BLaER1 treated with 17β-estradiol and CSF1 and Interleukin-3, amounts not matched to agents 10 nM and 100 nM (cell line): ENCODE data around the gene CUZD1.
"Not testable (repeated sequence)": the region's sequence is repeated elsewhere in the genome, so short reads cannot be mapped to it uniquely, and the experiment has no call there.

Source experiments
- H3K27ac ChIP-seq, 11 experiments: shearing (Covaris generic); formaldehyde crosslinking; 2 replicates each; pipeline ENCODE4 v1.8.1; 2022
- H3K27me3 ChIP-seq, 11 experiments: shearing (Covaris generic); formaldehyde crosslinking; 2 replicates each; pipeline ENCODE4 v1.8.1; 2022
- H3K36me3 ChIP-seq, 11 experiments: shearing (Covaris generic); formaldehyde crosslinking; 2 replicates each; pipeline ENCODE4 v1.8.1; 2022
- H3K4me1 ChIP-seq, 10 experiments: shearing (Covaris generic); formaldehyde crosslinking; 2 replicates each; pipeline ENCODE4 v1.8.1; 2022
- H3K4me2 ChIP-seq, 11 experiments: shearing (Covaris generic); formaldehyde crosslinking; 2 replicates each; pipeline ENCODE4 v1.8.1; 2022
- H3K4me3 ChIP-seq, 10 experiments: shearing (Covaris generic); formaldehyde crosslinking; 2 replicates each; pipeline ENCODE4 v1.8.1; 2022
- H3K9ac ChIP-seq, 11 experiments: shearing (Covaris generic); formaldehyde crosslinking; 2 replicates each; pipeline ENCODE4 v1.8.1; 2022
- H3K9me3 ChIP-seq, 11 experiments: shearing (Covaris generic); formaldehyde crosslinking; replicated peaks in 1 of 11; 2 replicates each; pipeline ENCODE4 v1.8.1; 2022
- H4K20me1 ChIP-seq, 11 experiments: shearing (Covaris generic); formaldehyde crosslinking; 2 replicates each; pipeline ENCODE4 v1.8.1; 2022
- Cebpa-rat ChIP-seq, 11 experiments: shearing (Covaris generic); IDR thresholded peaks; 2 replicates each; pipeline ENCODE4 v1.8.1; 2022

CUZD1 gene

DNA sequence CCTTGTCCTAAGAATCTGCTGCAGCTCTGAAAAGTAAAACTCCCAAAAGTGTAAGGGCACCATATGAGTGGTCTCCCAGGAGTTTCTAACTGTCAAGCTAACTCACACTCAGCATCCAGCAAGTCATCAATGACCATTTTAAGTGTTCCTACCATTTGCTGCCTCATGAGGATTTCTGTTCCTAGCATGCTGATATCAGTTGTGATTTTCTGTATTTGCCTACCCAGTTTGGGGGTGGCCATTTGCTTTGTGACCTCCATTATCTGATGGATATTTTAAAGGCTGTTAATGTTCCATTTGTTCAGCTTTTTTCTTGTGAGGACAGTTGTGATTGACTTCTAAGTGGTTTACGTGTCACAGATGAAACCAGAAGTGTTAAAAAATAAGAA is 30.8 kb upstream of the CUZD1 start:
- Histone ChIP-seq H4K20me1 (no peaks in the 10 kb centered on the region), H3K9me3 (peaks cover 10 to 21% (median 14%) of the 10 kb centered on the region in 11 experiments; a peak in 21 of 22 replicates), H3K4me1 (no peaks in the 10 kb centered on the region), H3K36me3 (no peaks in the 10 kb centered on the region), H3K4me2 (no peak overlapping the region), H3K9ac (no peak overlapping the region), H3K27me3 (no peaks in the 10 kb centered on the region), H3K27ac (no peak overlapping the region), H3K4me3 (no peak overlapping the region)
- TF ChIP-seq Cebpa-rat (IDR thresholded peaks at IDR 0.05) = no peak

DNA sequence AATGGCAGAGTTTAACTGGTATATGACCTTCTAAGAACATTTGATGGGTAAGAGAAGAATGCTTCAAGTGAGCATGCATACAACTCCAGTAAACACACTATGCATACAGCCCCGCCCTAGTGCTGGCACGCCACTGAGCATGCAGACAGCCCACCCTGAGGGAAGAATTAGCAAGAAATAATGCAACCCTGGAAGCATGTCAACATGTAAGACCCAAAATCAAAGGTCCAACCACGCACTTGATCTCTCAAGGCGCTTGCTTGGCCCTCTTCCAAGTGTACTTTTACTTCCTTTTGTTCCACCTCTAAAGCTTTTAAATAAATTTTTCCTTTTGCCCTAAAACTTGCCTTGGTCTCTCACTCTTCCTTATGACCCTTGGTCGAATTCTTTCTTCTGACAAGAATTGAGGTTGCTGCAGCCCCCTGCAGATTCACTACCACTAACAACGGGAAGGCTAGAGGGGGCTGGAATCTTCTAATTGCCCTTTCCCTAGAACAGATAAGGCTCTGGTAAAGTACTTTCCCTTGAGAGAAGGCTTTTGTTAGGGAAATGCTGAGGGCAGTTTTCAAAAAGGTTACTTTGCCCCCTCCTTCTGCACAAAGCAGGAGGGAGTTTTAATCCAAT is 30.3 kb upstream of the CUZD1 start:
- H3K27ac ChIP-seq = no peak overlapping the region
- H3K27me3 ChIP-seq = no peaks in the 10 kb centered on the region
- no peaks in the 10 kb centered on the region for H4K20me1 ChIP-seq
- no peaks in the 10 kb centered on the region for H3K4me1 ChIP-seq
- H3K9me3 ChIP-seq = peaks cover 10 to 21% (median 14%) of the 10 kb centered on the region in 11 experiments; a peak in 21 of 22 replicates
- TF ChIP-seq Cebpa-rat (IDR thresholded peaks at IDR 0.05) = no peak
- H3K4me2 ChIP-seq = no peak overlapping the region
- H3K4me3 ChIP-seq = no peak overlapping the region
- no peaks in the 10 kb centered on the region for H3K36me3 ChIP-seq
- H3K9ac ChIP-seq = no peak overlapping the region

DNA sequence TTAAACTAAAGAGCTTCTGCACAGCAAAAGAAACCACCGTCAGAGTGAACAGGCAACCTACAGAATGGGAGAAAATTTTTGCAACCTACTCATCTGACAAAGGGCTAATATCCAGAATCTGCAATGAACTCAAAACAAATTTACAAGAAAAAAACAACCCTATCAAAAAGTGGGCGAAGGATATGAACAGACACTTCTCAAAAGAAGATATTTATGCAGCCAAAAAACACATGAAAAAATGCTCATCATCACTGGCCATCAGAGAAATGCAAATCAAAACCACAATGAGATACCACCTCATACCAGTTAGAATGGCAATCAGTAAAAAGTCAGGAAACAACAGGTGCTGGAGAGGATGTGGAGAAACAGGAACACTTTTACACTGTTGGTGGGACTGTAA is 26.3 kb upstream of the CUZD1 start:
- H3K4me3 ChIP-seq, H3K27me3 ChIP-seq, H3K9ac ChIP-seq, H3K36me3 ChIP-seq, H4K20me1 ChIP-seq, H3K4me1 ChIP-seq, H3K4me2 ChIP-seq, H3K27ac ChIP-seq: not testable (repeated sequence)
- H3K9me3 ChIP-seq = peaks cover 6 to 13% (median 12%) of the 10 kb centered on the region in 11 experiments

DNA sequence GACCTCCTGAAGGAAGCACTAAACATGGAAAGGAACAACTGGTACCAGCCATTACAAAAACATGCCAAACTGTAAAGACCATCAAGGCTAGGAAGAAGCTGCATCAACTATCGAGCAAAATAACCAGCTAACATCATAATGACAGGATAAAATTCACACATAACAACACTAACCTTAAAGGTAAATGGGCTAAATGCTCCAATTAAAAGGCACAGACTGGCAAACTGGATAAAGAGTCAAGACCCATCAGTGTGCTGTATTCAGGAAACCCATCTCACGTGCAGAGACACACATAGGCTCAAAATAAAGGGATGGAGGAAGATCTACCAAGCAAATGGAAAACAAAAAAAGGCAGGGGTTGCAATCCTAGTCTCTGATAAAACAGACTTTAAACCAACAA is 23.1 kb upstream of the CUZD1 start:
- H3K27me3 ChIP-seq, H3K36me3 ChIP-seq, H3K27ac ChIP-seq, H3K4me1 ChIP-seq, H3K4me2 ChIP-seq, H3K9ac ChIP-seq, H4K20me1 ChIP-seq, H3K4me3 ChIP-seq: not testable (repeated sequence)
- H3K9me3 ChIP-seq = peaks cover 15 to 28% (median 24%) of the 10 kb centered on the region in 11 experiments

DNA sequence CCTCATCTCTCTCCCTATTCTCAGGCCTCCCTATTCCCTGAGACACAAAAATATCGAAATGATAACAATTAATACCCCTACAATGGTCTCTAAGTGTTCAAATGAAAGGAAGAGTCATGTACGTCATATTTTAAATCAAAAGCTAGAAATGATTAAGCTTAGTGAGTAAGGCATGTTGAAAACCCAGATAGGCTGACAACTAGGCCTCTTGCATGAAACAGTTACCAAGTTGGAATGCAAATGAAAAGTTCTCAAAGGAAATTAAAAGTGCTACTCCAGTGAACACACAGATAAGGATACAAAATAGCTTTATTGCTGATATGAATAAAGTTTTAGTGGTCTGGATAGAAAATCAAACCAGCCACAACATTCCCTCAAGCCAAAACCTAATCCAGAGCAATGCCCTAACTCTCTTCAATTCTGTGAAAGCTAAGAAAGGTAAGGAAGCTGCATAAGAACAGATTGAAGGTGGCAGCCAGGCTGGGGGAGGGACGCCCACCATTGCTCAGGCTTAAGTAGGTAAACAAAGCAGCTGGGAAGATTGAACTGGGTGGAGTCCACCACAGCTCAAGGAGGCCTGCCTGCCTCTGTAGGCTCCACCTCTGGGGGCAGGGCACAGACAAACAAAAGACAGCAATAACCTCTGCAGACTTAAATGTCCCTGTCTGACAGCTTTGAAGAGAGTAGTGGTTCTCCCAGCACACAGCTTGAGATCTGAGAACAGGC is 21.3 kb upstream of the CUZD1 start:
- H3K36me3 ChIP-seq, H3K27me3 ChIP-seq, H3K27ac ChIP-seq, H3K9ac ChIP-seq, H4K20me1 ChIP-seq, H3K4me1 ChIP-seq, H3K4me3 ChIP-seq, H3K4me2 ChIP-seq: not testable (repeated sequence)
- peaks cover 15 to 28% (median 24%) of the 10 kb centered on the region in 11 experiments for H3K9me3 ChIP-seq

DNA sequence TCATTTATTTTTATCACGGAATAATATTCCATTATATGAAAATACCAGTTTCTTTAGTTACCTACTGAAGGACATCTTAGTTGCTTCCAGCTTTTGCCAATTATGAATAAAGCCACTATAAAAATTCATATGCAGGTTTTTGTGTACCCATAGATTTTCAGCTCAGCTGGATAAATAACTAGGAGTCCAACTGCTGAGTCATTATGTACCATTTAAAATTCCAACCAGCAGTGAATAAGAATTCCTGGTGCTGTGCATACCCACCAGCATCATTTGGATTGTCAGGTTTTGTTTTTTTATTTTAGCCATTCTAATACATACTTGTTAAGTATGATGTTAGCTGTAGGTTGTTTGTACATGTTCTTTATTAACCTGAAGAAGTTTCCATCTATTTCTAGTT is 19.2 kb upstream of the CUZD1 start:
- Histone ChIP-seq H3K27ac (no peak overlapping the region), H3K4me1 (peaks cover 0 to 22% (median 12%) of the 10 kb centered on the region in 10 experiments; a peak in 15 of 20 replicates), H3K27me3 (no peaks in the 10 kb centered on the region), H3K36me3 (no peaks in the 10 kb centered on the region), H3K9ac (no peak overlapping the region), H4K20me1 (no peaks in the 10 kb centered on the region), H3K9me3 (peaks cover 15 to 28% (median 24%) of the 10 kb centered on the region in 11 experiments), H3K4me2 (no peak overlapping the region), H3K4me3 (no peak overlapping the region)
- TF ChIP-seq Cebpa-rat (IDR thresholded peaks at IDR 0.05) = no peak

DNA sequence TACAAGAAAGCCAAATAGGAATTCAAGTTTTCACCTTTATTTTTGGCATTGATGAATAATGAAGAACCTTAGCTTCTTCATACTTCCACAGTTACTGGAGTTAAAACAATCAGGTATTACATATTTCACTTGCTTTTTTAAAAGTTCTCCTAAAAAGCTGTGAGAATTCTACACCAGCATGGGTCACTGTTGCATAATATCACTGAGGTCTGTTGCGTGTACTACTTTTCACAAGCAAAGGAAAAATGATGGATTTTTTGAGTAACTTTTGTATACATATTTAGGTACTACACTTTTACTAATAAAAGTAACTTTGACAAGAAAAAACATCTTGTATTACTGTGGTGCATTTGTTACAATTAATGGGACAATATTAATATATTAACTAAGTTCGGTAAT is 18.5 kb upstream of the CUZD1 start:
- Histone ChIP-seq H3K4me1 (peaks cover 0 to 29% (median 19%) of the 10 kb centered on the region in 10 experiments; a peak in 16 of 20 replicates), H3K27me3 (no peaks in the 10 kb centered on the region), H3K27ac (no peak overlapping the region), H3K36me3 (no peaks in the 10 kb centered on the region), H3K4me2 (no peak overlapping the region), H3K9ac (no peak overlapping the region), H3K9me3 (peaks cover 15 to 28% (median 24%) of the 10 kb centered on the region in 11 experiments), H3K4me3 (no peak overlapping the region), H4K20me1 (no peaks in the 10 kb centered on the region)
- TF ChIP-seq Cebpa-rat (IDR thresholded peaks at IDR 0.05) = no peak

DNA sequence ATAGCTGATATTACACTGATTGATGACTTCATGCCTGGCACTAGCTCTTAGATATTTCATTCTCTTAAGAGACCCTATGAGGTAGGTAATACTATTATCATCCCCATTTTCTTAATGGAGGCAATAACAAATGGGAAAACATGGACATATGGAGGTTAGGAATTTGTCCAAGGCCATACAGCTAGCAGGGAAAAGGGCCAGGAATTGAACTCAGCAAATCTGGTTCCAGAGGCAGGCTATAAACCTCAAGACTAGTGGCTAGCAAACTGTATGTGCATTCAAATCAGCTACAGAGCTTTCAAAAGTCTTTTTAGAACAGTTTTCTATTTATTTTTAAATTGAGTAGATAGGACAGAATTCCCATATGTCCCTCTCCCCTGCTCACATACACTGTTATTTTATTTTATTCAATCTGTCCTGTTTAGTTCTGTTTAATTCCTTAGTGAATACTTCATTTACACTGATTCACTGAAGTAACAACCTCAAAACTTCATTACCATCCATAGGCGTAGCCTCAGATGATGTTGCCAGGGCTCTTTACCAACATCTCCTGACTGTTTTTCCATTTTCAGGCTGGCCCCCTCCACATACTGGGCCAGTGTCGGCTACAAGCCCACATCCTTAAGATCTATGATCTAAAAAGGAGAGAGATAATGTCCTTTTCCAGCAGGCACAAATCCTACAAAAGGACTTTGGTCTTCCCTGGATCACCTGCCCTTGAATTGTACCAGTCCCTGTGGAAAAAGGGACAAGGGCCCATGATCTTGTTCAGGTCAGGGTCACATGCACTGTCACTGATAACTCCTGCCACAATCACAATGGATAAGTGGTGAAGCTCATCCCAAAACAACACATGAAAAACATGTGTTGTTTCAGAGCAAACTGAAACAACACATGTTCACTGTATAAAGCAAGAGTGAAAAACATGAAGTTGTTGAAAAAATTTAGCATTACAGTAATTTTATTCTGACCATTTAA is 17.8 kb upstream of the CUZD1 start:
- H3K9ac ChIP-seq = no peak overlapping the region
- H3K36me3 ChIP-seq = no peaks in the 10 kb centered on the region
- no peak overlapping the region for H3K4me2 ChIP-seq
- H4K20me1 ChIP-seq = no peaks in the 10 kb centered on the region
- H3K27me3 ChIP-seq = no peaks in the 10 kb centered on the region
- H3K9me3 ChIP-seq = peaks cover 15 to 28% (median 24%) of the 10 kb centered on the region in 11 experiments
- TF ChIP-seq Cebpa-rat (IDR thresholded peaks at IDR 0.05) = no peak
- H3K4me3 ChIP-seq = no peak overlapping the region
- H3K27ac ChIP-seq = no peak overlapping the region
- peaks cover 0 to 36% (median 26%) of the 10 kb centered on the region in 10 experiments; a peak in 16 of 20 replicates for H3K4me1 ChIP-seq

DNA sequence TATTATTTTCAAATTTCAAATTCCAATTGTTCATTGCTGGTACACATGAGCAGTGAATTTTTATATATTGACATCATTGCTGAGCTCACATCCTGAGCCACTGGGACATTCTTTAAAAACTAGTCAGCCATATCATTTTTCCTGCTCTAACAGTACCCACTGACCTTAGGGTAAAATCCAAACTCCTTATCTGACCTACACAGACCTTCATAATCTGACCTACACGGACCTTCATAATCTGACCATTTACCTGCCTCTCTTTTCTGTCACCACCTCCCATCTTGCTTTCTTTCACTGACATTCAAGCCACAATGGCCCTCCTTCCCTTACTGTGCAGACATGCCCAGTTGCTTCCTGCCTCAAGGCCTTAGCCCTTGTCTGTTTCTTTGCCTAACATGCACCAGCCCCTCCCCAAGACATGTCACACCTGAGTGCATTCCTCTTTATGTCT is 16.1 kb upstream of the CUZD1 start:
- peaks cover 1 to 48% (median 27%) of the 10 kb centered on the region in 10 experiments; a peak in 17 of 20 replicates for H3K4me1 ChIP-seq
- no peak for TF ChIP-seq Cebpa-rat (IDR thresholded peaks at IDR 0.05)
- H4K20me1 ChIP-seq = no peaks in the 10 kb centered on the region
- H3K9ac ChIP-seq = no peak overlapping the region
- no peak overlapping the region for H3K27ac ChIP-seq
- H3K4me2 ChIP-seq = peak overlapping the region in 5 of 11 experiments; percentile 28 to 64 (median 42); a peak in 9 of 22 replicates
- peaks cover 5 to 18% (median 11%) of the 10 kb centered on the region in 11 experiments; a peak in 21 of 22 replicates for H3K9me3 ChIP-seq
- H3K27me3 ChIP-seq = no peaks in the 10 kb centered on the region
- no peaks in the 10 kb centered on the region for H3K36me3 ChIP-seq
- no peak overlapping the region for H3K4me3 ChIP-seq
